H1 (cell line): ENCODE results near the gene ASS1.

Experiments used
- ASH2L ChIP-seq: fragments of 200-600, 300-600 bp; sonication (generic); IDR thresholded peaks from one replicate; pipeline ENCODE4 v1.7.1; 2017; ENCODE audit warnings: low read length
- CTCF ChIP-seq, 3 experiments: IDR thresholded peaks; 1 replicate in 2 of 3; 2 replicates in 1 of 3; pipeline versions ENCODE4 v1.5.1 to v1.6.1; 2011; ENCODE audit warnings: low read length in 3 of 3, mild to moderate bottlenecking in 3 of 3, inconsistent platforms in 2 of 3, low read depth in 1 of 3, moderate library complexity in 1 of 3; ENCODE audit not compliant: insufficient read depth in 1 of 3; ENCODE audit errors: control extremely low read depth in 1 of 3
- GABPA ChIP-seq: IDR thresholded peaks from 2 replicates; pipeline ENCODE4 v1.6.1; 2011; ENCODE audit warnings: mild to moderate bottlenecking, low read length, moderate library complexity, borderline replicate concordance; ENCODE audit not compliant: insufficient read depth
- JUN ChIP-seq: IDR thresholded peaks from 2 replicates; pipeline ENCODE4 v1.6.1; 2011; ENCODE audit warnings: low read depth, mild to moderate bottlenecking, improper control_type of control experiment, low read length
- KDM1A ChIP-seq: fragments of 200-600, 300-600 bp; sonication (generic); IDR thresholded peaks from 2 replicates; pipeline ENCODE4 v1.7.1; 2016; ENCODE audit warnings: mild to moderate bottlenecking, low read length, borderline replicate concordance
- KDM5A ChIP-seq: fragments of 200-600 bp; IDR thresholded peaks from 2 replicates; pipeline ENCODE4 v1.7.1; 2012; ENCODE audit warnings: mild to moderate bottlenecking, low read length, inconsistent platforms, mixed read lengths
- POLR2A ChIP-seq, 2 experiments: IDR thresholded peaks; 1 replicate in 1 of 2; 2 replicates in 1 of 2; pipeline ENCODE4 v1.6.1; 2011; ENCODE audit warnings: low read depth in 2 of 2, low read length in 2 of 2, mild to moderate bottlenecking in 2 of 2; ENCODE audit errors: control extremely low read depth in 1 of 2
- POLR2AphosphoS5 ChIP-seq: IDR thresholded peaks from 2 replicates; pipeline ENCODE4 v1.6.1; 2011; ENCODE audit warnings: low read depth, low read length
- SIN3A ChIP-seq, 2 experiments: IDR thresholded peaks in 1 of 2; conservative IDR thresholded peaks in 1 of 2; 2 replicates each; pipeline ENCODE4 v1.6.1; 2011 to 2012; ENCODE audit warnings: low read length in 2 of 2, improper control_type of control experiment in 1 of 2, low read depth in 1 of 2, mild to moderate bottlenecking in 1 of 2
- TAF1 ChIP-seq: IDR thresholded peaks from 2 replicates; pipeline ENCODE4 v1.6.1; 2011; ENCODE audit warnings: mild to moderate bottlenecking, low read depth, low read length
- TF ChIP-seq, protein P1 (sequence below): fragments of 300-600 bp; sonication (generic); IDR thresholded peaks from 2 replicates; pipeline ENCODE4 v1.7.1; 2012; ENCODE audit warnings: low read length, moderate library complexity, mild to moderate bottlenecking, inconsistent platforms; ENCODE audit not compliant: insufficient replicate concordance

DNA sequence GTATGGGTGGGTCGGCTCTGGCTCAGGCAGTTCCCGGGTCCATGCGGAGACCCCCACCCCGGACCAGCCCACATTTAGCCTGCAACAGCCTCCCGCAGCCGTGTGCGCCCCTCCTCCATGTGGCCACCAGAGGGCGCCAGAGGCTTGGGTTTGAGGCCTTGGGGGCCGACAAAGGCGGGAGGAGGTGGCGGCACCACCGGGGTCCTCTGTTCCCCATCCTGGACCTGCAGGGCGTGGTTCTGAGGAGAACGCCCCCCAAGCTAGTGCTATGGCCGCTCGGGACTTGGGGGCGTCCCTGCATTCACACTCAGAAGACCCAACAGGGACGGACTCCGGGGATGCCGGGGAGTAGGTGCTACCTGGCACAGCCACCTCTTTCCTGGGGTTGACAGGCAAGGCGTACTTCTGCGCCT, 16.5 kb downstream of the ASS1 start:
- TF ChIP-seq CTCF (IDR thresholded peaks at IDR 0.05; ENCODE audit: control extremely low read depth in 1 of 3, insufficient read depth in 1 of 3, low read depth in 1 of 3, low read length in 3 of 3) (peak in 2 of 3 experiments; percentile 88 to 96; a peak in 3 of 4 replicates), POLR2AphosphoS5 (no peak), ASH2L (no peak), KDM5A (no peak), SIN3A (conservative IDR thresholded peaks at IDR 0.05 in 1 of 2, IDR thresholded peaks at IDR 0.05 in 1 of 2; ENCODE audit: low read depth in 1 of 2, low read length in 2 of 2) (no peak), POLR2A (IDR thresholded peaks at IDR 0.05; ENCODE audit: control extremely low read depth in 1 of 2, low read depth in 2 of 2, low read length in 2 of 2) (no peak), GABPA (no peak), KDM1A (no peak), JUN (no peak), TAF1 (no peak)
- TF ChIP-seq, protein P1, sequence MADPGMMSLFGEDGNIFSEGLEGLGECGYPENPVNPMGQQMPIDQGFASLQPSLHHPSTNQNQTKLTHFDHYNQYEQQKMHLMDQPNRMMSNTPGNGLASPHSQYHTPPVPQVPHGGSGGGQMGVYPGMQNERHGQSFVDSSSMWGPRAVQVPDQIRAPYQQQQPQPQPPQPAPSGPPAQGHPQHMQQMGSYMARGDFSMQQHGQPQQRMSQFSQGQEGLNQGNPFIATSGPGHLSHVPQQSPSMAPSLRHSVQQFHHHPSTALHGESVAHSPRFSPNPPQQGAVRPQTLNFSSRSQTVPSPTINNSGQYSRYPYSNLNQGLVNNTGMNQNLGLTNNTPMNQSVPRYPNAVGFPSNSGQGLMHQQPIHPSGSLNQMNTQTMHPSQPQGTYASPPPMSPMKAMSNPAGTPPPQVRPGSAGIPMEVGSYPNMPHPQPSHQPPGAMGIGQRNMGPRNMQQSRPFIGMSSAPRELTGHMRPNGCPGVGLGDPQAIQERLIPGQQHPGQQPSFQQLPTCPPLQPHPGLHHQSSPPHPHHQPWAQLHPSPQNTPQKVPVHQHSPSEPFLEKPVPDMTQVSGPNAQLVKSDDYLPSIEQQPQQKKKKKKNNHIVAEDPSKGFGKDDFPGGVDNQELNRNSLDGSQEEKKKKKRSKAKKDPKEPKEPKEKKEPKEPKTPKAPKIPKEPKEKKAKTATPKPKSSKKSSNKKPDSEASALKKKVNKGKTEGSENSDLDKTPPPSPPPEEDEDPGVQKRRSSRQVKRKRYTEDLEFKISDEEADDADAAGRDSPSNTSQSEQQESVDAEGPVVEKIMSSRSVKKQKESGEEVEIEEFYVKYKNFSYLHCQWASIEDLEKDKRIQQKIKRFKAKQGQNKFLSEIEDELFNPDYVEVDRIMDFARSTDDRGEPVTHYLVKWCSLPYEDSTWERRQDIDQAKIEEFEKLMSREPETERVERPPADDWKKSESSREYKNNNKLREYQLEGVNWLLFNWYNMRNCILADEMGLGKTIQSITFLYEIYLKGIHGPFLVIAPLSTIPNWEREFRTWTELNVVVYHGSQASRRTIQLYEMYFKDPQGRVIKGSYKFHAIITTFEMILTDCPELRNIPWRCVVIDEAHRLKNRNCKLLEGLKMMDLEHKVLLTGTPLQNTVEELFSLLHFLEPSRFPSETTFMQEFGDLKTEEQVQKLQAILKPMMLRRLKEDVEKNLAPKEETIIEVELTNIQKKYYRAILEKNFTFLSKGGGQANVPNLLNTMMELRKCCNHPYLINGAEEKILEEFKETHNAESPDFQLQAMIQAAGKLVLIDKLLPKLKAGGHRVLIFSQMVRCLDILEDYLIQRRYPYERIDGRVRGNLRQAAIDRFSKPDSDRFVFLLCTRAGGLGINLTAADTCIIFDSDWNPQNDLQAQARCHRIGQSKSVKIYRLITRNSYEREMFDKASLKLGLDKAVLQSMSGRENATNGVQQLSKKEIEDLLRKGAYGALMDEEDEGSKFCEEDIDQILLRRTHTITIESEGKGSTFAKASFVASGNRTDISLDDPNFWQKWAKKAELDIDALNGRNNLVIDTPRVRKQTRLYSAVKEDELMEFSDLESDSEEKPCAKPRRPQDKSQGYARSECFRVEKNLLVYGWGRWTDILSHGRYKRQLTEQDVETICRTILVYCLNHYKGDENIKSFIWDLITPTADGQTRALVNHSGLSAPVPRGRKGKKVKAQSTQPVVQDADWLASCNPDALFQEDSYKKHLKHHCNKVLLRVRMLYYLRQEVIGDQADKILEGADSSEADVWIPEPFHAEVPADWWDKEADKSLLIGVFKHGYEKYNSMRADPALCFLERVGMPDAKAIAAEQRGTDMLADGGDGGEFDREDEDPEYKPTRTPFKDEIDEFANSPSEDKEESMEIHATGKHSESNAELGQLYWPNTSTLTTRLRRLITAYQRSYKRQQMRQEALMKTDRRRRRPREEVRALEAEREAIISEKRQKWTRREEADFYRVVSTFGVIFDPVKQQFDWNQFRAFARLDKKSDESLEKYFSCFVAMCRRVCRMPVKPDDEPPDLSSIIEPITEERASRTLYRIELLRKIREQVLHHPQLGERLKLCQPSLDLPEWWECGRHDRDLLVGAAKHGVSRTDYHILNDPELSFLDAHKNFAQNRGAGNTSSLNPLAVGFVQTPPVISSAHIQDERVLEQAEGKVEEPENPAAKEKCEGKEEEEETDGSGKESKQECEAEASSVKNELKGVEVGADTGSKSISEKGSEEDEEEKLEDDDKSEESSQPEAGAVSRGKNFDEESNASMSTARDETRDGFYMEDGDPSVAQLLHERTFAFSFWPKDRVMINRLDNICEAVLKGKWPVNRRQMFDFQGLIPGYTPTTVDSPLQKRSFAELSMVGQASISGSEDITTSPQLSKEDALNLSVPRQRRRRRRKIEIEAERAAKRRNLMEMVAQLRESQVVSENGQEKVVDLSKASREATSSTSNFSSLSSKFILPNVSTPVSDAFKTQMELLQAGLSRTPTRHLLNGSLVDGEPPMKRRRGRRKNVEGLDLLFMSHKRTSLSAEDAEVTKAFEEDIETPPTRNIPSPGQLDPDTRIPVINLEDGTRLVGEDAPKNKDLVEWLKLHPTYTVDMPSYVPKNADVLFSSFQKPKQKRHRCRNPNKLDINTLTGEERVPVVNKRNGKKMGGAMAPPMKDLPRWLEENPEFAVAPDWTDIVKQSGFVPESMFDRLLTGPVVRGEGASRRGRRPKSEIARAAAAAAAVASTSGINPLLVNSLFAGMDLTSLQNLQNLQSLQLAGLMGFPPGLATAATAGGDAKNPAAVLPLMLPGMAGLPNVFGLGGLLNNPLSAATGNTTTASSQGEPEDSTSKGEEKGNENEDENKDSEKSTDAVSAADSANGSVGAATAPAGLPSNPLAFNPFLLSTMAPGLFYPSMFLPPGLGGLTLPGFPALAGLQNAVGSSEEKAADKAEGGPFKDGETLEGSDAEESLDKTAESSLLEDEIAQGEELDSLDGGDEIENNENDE = no peak
